Measurements from ENCODE around the gene BORA. TPM values are rescaled to one million over a fixed set of nuclear protein-coding genes. Genes with fewer than 3 reads are reported as not detected.

Gene BORA
- total RNA-seq, 1 donor from 2014 or later: 51.9 TPM

DNA sequence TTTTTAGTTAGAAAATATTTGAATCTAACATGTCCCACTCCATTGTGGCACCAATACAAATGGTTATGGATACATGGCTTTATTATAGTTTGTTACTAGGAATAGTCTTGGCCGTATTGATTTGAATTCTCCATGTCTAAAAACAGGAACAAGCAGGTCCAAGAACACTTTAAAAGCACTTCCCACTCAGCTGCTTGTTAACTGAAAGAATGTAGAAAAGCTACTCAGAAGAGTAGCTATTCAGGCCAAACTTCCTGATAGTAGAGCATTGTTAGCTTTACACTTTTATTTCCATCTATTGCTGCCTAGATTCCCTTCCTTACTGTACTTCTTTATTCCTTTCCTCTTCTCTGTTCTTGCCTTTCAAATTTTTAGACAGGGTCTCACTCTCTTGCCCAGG lies 61.1 kb downstream of the BORA start:
- Histone ChIP-seq H2AFZ (replicated peaks) (no peak overlapping the region), H3K27me3 (no peaks in the 10 kb centered on the region), H3K79me2 (ENCODE audit: low read depth) (peaks cover 65% of the 10 kb centered on the region), H3K27ac (no peak overlapping the region), H3K4me2 (no peak overlapping the region), H3K36me3 (peaks cover 14% of the 10 kb centered on the region), H4K20me1 (ENCODE audit: low read depth) (peaks cover 8% of the 10 kb centered on the region), H3F3A (ENCODE audit: low read depth) (no peaks in the 10 kb centered on the region), H3K9me3 (ENCODE audit: low read depth) (no peaks in the 10 kb centered on the region), H3K4me1 (no peaks in the 10 kb centered on the region), H3K9ac (no peak overlapping the region), H3K4me3 (no peak overlapping the region)
- Mint-ChIP-seq H3K4me1 (peaks cover 7% of the 10 kb centered on the region), H3K27ac (no peak overlapping the region), H3K4me3 (no peak overlapping the region), H3K9me3 (no peaks in the 10 kb centered on the region), H3K27me3 (ENCODE audit: insufficient read depth, low read depth) (no peaks in the 10 kb centered on the region), H3K36me3 (peaks cover 22% of the 10 kb centered on the region)
- no peak for DNase-seq (ENCODE audit: low spot score)
- TF ChIP-seq EZH2 (IDR thresholded peaks at IDR 0.05) (no peak), EZH2phosphoT487 (IDR thresholded peaks at IDR 0.05) (no peak)
- TF ChIP-seq, protein P1, sequence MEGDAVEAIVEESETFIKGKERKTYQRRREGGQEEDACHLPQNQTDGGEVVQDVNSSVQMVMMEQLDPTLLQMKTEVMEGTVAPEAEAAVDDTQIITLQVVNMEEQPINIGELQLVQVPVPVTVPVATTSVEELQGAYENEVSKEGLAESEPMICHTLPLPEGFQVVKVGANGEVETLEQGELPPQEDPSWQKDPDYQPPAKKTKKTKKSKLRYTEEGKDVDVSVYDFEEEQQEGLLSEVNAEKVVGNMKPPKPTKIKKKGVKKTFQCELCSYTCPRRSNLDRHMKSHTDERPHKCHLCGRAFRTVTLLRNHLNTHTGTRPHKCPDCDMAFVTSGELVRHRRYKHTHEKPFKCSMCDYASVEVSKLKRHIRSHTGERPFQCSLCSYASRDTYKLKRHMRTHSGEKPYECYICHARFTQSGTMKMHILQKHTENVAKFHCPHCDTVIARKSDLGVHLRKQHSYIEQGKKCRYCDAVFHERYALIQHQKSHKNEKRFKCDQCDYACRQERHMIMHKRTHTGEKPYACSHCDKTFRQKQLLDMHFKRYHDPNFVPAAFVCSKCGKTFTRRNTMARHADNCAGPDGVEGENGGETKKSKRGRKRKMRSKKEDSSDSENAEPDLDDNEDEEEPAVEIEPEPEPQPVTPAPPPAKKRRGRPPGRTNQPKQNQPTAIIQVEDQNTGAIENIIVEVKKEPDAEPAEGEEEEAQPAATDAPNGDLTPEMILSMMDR (IDR thresholded peaks at IDR 0.05): no peak

DNA sequence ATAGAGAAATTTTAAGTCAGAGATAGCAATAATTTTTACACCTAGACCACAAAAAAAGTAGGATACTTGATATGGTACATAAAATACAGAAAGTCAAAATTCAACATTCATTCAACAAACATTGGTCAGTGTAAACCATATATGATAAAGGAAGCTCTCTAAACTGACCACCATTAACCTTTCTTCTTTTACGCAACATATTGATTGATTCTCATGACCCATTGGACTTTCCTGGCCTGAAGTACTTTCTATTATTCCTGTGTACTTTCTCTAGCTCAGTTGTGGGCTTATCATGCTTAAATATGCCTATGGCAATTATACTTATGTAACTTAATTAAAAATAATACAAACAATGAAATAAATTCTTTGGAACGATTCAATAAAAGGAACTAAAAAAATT lies 64.9 kb downstream of the BORA start:
- H3K4me2 ChIP-seq: no peak overlapping the region
- no peak overlapping the region for H3K9ac ChIP-seq
- DNase-seq (ENCODE audit: low spot score): no peak
- Mint-ChIP-seq H3K4me3 (no peak overlapping the region), H3K9me3 (no peaks in the 10 kb centered on the region), H3K27me3 (ENCODE audit: insufficient read depth, low read depth) (no peaks in the 10 kb centered on the region), H3K36me3 (peaks cover 29% of the 10 kb centered on the region), H3K27ac (no peak overlapping the region), H3K4me1 (no peaks in the 10 kb centered on the region)
- no peak overlapping the region for H3K27ac ChIP-seq
- peaks cover 33% of the 10 kb centered on the region for H3K36me3 ChIP-seq
- H3F3A ChIP-seq (ENCODE audit: low read depth): no peaks in the 10 kb centered on the region
- no peaks in the 10 kb centered on the region for H3K4me1 ChIP-seq
- H2AFZ ChIP-seq (replicated peaks): no peak overlapping the region
- H3K27me3 ChIP-seq: no peaks in the 10 kb centered on the region
- no peak overlapping the region for H3K4me3 ChIP-seq
- peaks cover 4% of the 10 kb centered on the region for H4K20me1 ChIP-seq (ENCODE audit: low read depth)
- H3K9me3 ChIP-seq (ENCODE audit: low read depth): no peaks in the 10 kb centered on the region
- TF ChIP-seq EZH2 (IDR thresholded peaks at IDR 0.05) (no peak), EZH2phosphoT487 (IDR thresholded peaks at IDR 0.05) (no peak)
- TF ChIP-seq, protein P1 (IDR thresholded peaks at IDR 0.05): no peak
- peaks cover 27% of the 10 kb centered on the region for H3K79me2 ChIP-seq (ENCODE audit: low read depth)

DNA sequence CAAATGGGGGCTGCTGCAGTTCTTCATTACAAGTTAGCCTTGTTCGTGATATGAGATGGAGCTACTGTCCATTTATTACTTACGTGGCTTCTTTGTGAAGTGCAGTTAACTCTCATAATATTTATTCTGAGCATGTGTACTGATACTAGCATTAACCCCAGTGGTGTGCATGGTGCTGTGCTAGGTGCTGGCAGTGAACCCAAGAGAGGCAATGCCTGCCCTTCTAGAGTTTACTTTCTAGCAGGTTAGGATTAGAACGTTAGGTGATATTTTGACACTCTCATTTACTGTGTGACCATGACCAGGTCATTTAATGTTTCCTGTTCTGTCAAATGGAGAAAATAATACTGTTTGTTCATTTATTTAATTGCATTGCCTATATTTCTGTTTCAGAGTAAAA lies 71.1 kb downstream of the BORA start:
- Histone ChIP-seq H3K4me1 (no peaks in the 10 kb centered on the region), H3K4me2 (no peak overlapping the region), H3K27ac (no peak overlapping the region), H4K20me1 (ENCODE audit: low read depth) (peaks cover 5% of the 10 kb centered on the region), H3K4me3 (no peak overlapping the region), H2AFZ (replicated peaks) (no peak overlapping the region), H3F3A (ENCODE audit: low read depth) (no peaks in the 10 kb centered on the region), H3K79me2 (ENCODE audit: low read depth) (no peaks in the 10 kb centered on the region), H3K36me3 (peaks cover 23% of the 10 kb centered on the region), H3K9me3 (ENCODE audit: low read depth) (no peaks in the 10 kb centered on the region), H3K9ac (no peak overlapping the region), H3K27me3 (no peaks in the 10 kb centered on the region)
- Mint-ChIP-seq H3K27ac (no peak overlapping the region), H3K4me3 (no peak overlapping the region), H3K9me3 (no peaks in the 10 kb centered on the region), H3K27me3 (ENCODE audit: insufficient read depth, low read depth) (no peaks in the 10 kb centered on the region), H3K4me1 (no peaks in the 10 kb centered on the region), H3K36me3 (peaks cover 24% of the 10 kb centered on the region)
- no peak for DNase-seq (ENCODE audit: low spot score)
- no peak for TF ChIP-seq EZH2phosphoT487 (IDR thresholded peaks at IDR 0.05)
- no peak for TF ChIP-seq EZH2 (IDR thresholded peaks at IDR 0.05)
- TF ChIP-seq, protein P1 (IDR thresholded peaks at IDR 0.05): no peak

Measured in neural progenitor cell (in vitro differentiated cells).